K562 (cell line): Measurements from ENCODE around the gene FHL5. TPM values are rescaled to one million over a fixed set of nuclear protein-coding genes. Genes with fewer than 3 reads are reported as not detected.

Experiments used
- CHCHD3 ChIP-seq: fragments of 250-450 bp; sonication (Bioruptor Pico); IDR thresholded peaks from 2 replicates; pipeline ENCODE4 v2.1.2; 2022; ENCODE audit warnings: mild to moderate bottlenecking
- CHD4 ChIP-seq: fragments of 200-600 bp; sonication (generic); IDR thresholded peaks from 3 replicates; pipeline ENCODE4 v1.6.1; 2012; ENCODE audit warnings: low read depth, mild to moderate bottlenecking, mixed read lengths, low read length, inconsistent platforms; ENCODE audit not compliant: insufficient read depth, insufficient replicate concordance, poor library complexity, severe bottlenecking
- CLOCK ChIP-seq: fragments of 250-450 bp; sonication (Bioruptor Pico); IDR thresholded peaks from 2 replicates; pipeline ENCODE4 v1.4.0; 2020; ENCODE audit warnings: mild to moderate bottlenecking, moderate library complexity, borderline replicate concordance
- ELF4 ChIP-seq: fragments of 450-650 bp; formaldehyde crosslinking; IDR thresholded peaks from 2 replicates; pipeline ENCODE4 v1.4.0; 2022; ENCODE audit warnings: missing genetic modification characterization
- GABPB2 ChIP-seq: fragments of 250-450 bp; sonication (Bioruptor Pico); conservative IDR thresholded peaks from 2 replicates; pipeline ENCODE4 v1.5.1; 2021; ENCODE audit warnings: mild to moderate bottlenecking
- HDAC2 ChIP-seq: fragments of 450-650 bp; IDR thresholded peaks from 2 replicates; pipeline ENCODE4 v1.6.1; 2016; ENCODE audit warnings: mild to moderate bottlenecking
- HINFP ChIP-seq: fragments of 450-650 bp; conservative IDR thresholded peaks from 2 replicates; pipeline ENCODE4 v1.6.1; 2016; ENCODE audit warnings: missing genetic modification characterization, low read depth, mild to moderate bottlenecking, control low read depth, missing compliant biosample characterization
- HSF4 ChIP-seq: fragments of 250-450 bp; sonication (Bioruptor Pico); IDR thresholded peaks from 2 replicates; pipeline ENCODE4 v2.1.2; 2022; ENCODE audit warnings: mild to moderate bottlenecking, moderate library complexity, borderline replicate concordance
- KDM5B ChIP-seq: fragments of 200-600 bp; sonication (generic); IDR thresholded peaks from 2 replicates; pipeline ENCODE4 v1.6.1; 2012; ENCODE audit warnings: low read depth, mild to moderate bottlenecking, moderate library complexity, low read length, control low read depth, inconsistent platforms; ENCODE audit not compliant: insufficient replicate concordance
- MEF2A ChIP-seq: IDR thresholded peaks from 2 replicates; pipeline ENCODE4 v1.6.1; 2011; ENCODE audit warnings: low read depth, mild to moderate bottlenecking, low read length, moderate library complexity; ENCODE audit not compliant: control insufficient read depth
- NCOA6 ChIP-seq: fragments of 450-650 bp; IDR thresholded peaks from 2 replicates; pipeline ENCODE4 v1.6.1; 2017; ENCODE audit warnings: mild to moderate bottlenecking
- POLR2AphosphoS2 ChIP-seq: IDR thresholded peaks from 2 replicates; pipeline ENCODE4 v1.6.1; 2012; ENCODE audit warnings: low read length, improper control_type of control experiment
- POU5F1 ChIP-seq: fragments of 150-350 bp; IDR thresholded peaks from 2 replicates; pipeline ENCODE4 v1.6.1; 2014; ENCODE audit warnings: borderline replicate concordance, low read length, low read depth, mild to moderate bottlenecking; ENCODE audit not compliant: partially characterized antibody
- SLC30A9 ChIP-seq: fragments of 250-450 bp; sonication (Bioruptor Pico); IDR thresholded peaks from 2 replicates; pipeline ENCODE4 v1.8.0; 2022; ENCODE audit warnings: mild to moderate bottlenecking, moderate library complexity
- SMC3 ChIP-seq: conservative IDR thresholded peaks from 2 replicates; pipeline ENCODE4 v1.6.1; 2011; ENCODE audit warnings: low read depth, low read length, improper control_type of control experiment; ENCODE audit not compliant: insufficient read depth
- SUPT5H ChIP-seq: fragments of 450-650 bp; IDR thresholded peaks from 2 replicates; pipeline ENCODE4 v1.6.1; 2016
- TCFL5 ChIP-seq: fragments of 250-450 bp; sonication (Bioruptor Pico); conservative IDR thresholded peaks from 2 replicates; pipeline ENCODE4 v1.6.1; 2021; ENCODE audit warnings: mild to moderate bottlenecking, moderate library complexity, matching md5 sums
- ZNF778 ChIP-seq: fragments of 450-650 bp; formaldehyde crosslinking; IDR thresholded peaks from 2 replicates; pipeline ENCODE4 v1.4.0; 2020; ENCODE audit warnings: mild to moderate bottlenecking, moderate library complexity
- ZNF780A ChIP-seq: fragments of 250-450 bp; sonication (Bioruptor Pico); IDR thresholded peaks from 2 replicates; pipeline ENCODE4 v1.5.0; 2021; ENCODE audit warnings: mild to moderate bottlenecking
- polyA plus RNA-seq, 8 experiments: library from polyadenylated mRNA; depleted of rRNA in 4 of 8; stranded (reverse) in 5 of 8; unstranded in 3 of 8; fragments of >200 nt; fragmentation: Nextera tagmentation in 2 of 8; fragmentation: Illumina TruSeq in 1 of 8; extraction: Ambion mirVana in 2 of 8; extraction: Trizol in 1 of 8; gene quantifications; 2 replicates each; pipeline versions ENCODE4 v1.2.1 to v1.2.3, GENCODE V29; 2011 to 2014; ENCODE audit warnings: inconsistent platforms in 1 of 8, missing spikeins in 1 of 8
- total RNA-seq, 7 experiments: library from RNA; depleted of rRNA in 6 of 7; stranded (reverse); fragments of >200 nt in 6 of 7; fragmentation: Illumina TruSeq in 2 of 7; extraction: Trizol in 2 of 7; gene quantifications; 2 replicates each; pipeline versions ENCODE4 v1.2.1 to v1.2.3, GENCODE V29; 2011 to 2021; ENCODE audit warnings: low replicate concordance in 1 of 7
- TF ChIP-seq, protein P1 (sequence below): IDR thresholded peaks from 2 replicates; pipeline ENCODE4 v1.6.1; 2012; ENCODE audit warnings: low read depth, low read length, improper control_type of control experiment, borderline replicate concordance
- TF ChIP-seq, protein P2 (sequence below), 2 experiments: fragments of 250-450 bp in 1 of 2; fragments of 450-650 bp in 1 of 2; sonication (Bioruptor Pico) in 1 of 2; IDR thresholded peaks; 2 replicates each; pipeline versions ENCODE4 v1.6.1 to v1.8.0; 2016 to 2021; ENCODE audit warnings: mild to moderate bottlenecking in 2 of 2, moderate library complexity in 2 of 2, missing compliant biosample characterization in 1 of 2, missing genetic modification characterization in 1 of 2

Gene FHL5
- total and polyA plus RNA-seq, 9 of the 15 experiments (the other 6 are each of a cell fraction or from before 2014, with no cell fraction given) = not detected

GRCh38 chr6:96521644-96522464, 41.1 kb upstream of the FHL5 start, which contains the start of gene UFL1 (continued):
- TF ChIP-seq HINFP (no peak), POLR2AphosphoS2 (peak; percentile 87; the same call in 1 of the 2 replicates), ZNF778 (CRISPR knock-in tag) (no peak), TCFL5 (CRISPR knock-in tag) (no peak), SMC3 (no peak), SUPT5H (peak; percentile 97), NCOA6 (no peak), CHD4 (no peak), HSF4 (CRISPR knock-in tag) (no peak), KDM5B (peak; percentile 99), GABPB2 (CRISPR knock-in tag) (no peak), MEF2A (no peak), ELF4 (no peak), CLOCK (CRISPR knock-in tag) (no peak), SLC30A9 (CRISPR knock-in tag) (no peak), POU5F1 (no peak), HDAC2 (no peak), ZNF780A (CRISPR knock-in tag) (no peak), CHCHD3 (CRISPR knock-in tag) (no peak)
- TF ChIP-seq, protein P1, sequence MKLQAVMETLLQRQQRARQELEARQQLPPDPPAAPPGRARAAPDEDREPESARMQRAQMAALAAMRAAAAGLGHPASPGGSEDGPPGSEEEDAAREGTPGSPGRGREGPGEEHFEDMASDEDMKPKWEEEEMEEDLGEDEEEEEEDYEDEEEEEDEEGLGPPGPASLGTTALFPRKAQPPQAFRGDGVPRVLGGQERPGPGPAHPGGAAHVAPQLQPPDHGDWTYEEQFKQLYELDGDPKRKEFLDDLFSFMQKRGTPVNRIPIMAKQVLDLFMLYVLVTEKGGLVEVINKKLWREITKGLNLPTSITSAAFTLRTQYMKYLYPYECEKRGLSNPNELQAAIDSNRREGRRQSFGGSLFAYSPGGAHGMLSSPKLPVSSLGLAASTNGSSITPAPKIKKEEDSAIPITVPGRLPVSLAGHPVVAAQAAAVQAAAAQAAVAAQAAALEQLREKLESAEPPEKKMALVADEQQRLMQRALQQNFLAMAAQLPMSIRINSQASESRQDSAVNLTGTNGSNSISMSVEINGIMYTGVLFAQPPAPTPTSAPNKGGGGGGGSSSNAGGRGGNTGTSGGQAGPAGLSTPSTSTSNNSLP = no peak
- TF ChIP-seq, protein P2, sequence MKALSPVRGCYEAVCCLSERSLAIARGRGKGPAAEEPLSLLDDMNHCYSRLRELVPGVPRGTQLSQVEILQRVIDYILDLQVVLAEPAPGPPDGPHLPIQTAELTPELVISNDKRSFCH (CRISPR knock-in tag; IDR thresholded peaks at IDR 0.05) = no peak
- TF ChIP-seq, protein P2 (tag; IDR thresholded peaks at IDR 0.05) = peak; percentile 51; the same call in 1 of the 2 replicates
